ENCODE data around the gene PET100. TPM values are rescaled to one million over a fixed set of nuclear protein-coding genes. Genes with fewer than 3 reads are reported as not detected.

Gene PET100
- total RNA-seq, 1 donor from 2014 or later = 123 TPM

- no peak overlapping the region for H3K4me3 Mint-ChIP-seq
- intact Hi-C loops (cut with micrococcal nuclease) = no loop called here
- ATAC-seq (ENCODE audit: low read depth) (no peak), DNase-seq (no peak)
- H3K27me3 Mint-ChIP-seq = peaks cover 27% of the 10 kb centered on the region
- no peaks in the 10 kb centered on the region for H3K36me3 Mint-ChIP-seq (ENCODE audit: low read depth)
- no peak overlapping the region for H3K27ac Mint-ChIP-seq
- ChIA-PET CTCF (no interaction called here), POLR2A (no interaction called here)
- no peak for TF ChIP-seq CTCF (IDR thresholded peaks at IDR 0.05)
- H3K9me3 Mint-ChIP-seq = no peaks in the 10 kb centered on the region
- no peaks in the 10 kb centered on the region for H3K4me1 Mint-ChIP-seq
These were observed 27.2 kb upstream of the PET100 start for GRCh38 chr19:7602240-7602934.

- DNase-seq = no peak
- CTCF ChIA-PET = no interaction called here
- intact Hi-C loops (cut with micrococcal nuclease) = no loop called here
- no peak overlapping the region for H3K27ac Mint-ChIP-seq
- no peak for ATAC-seq (ENCODE audit: low read depth)
- H3K36me3 Mint-ChIP-seq (ENCODE audit: low read depth) = no peaks in the 10 kb centered on the region
- no peaks in the 10 kb centered on the region for H3K4me1 Mint-ChIP-seq
- no peak for TF ChIP-seq CTCF (IDR thresholded peaks at IDR 0.05)
- H3K27me3 Mint-ChIP-seq = peaks cover 21% of the 10 kb centered on the region
- no peaks in the 10 kb centered on the region for H3K9me3 Mint-ChIP-seq
- POLR2A ChIA-PET = no interaction called here
- no peak overlapping the region for H3K4me3 Mint-ChIP-seq
These were observed 26.6 kb upstream of the PET100 start for GRCh38 chr19:7602935-7603497.

- H3K36me3 Mint-ChIP-seq (ENCODE audit: low read depth) = no peaks in the 10 kb centered on the region
These were observed 25.7 kb upstream of the PET100 start for GRCh38 chr19:7603919-7604318.

GRCh38 chr19:7605490-7606222, 23.9 kb upstream of the PET100 start:
- DNase-seq (no peak), ATAC-seq (ENCODE audit: low read depth) (peak; percentile 61)
- Mint-ChIP-seq H3K4me3 (no peak overlapping the region), H3K9me3 (no peaks in the 10 kb centered on the region), H3K27ac (no peak overlapping the region), H3K36me3 (ENCODE audit: low read depth) (no peaks in the 10 kb centered on the region), H3K4me1 (no peaks in the 10 kb centered on the region), H3K27me3 (peaks cover 13% of the 10 kb centered on the region)
- ChIA-PET POLR2A (interaction anchor here (0.5 to 0.6 kb wide), 2 partner anchors 53 to 485 kb away, joined by 4 to 6 read pairs; no protein-coding TSS in a partner anchor), CTCF (no interaction called here)
- intact Hi-C loops (cut with micrococcal nuclease) = no loop called here
- no peak for TF ChIP-seq CTCF (IDR thresholded peaks at IDR 0.05)

More at GRCh38 chr19:7603919-7604318, 25.7 kb upstream of the PET100 start:
- Mint-ChIP-seq H3K27ac (no peak overlapping the region), H3K27me3 (peaks cover 13% of the 10 kb centered on the region), H3K9me3 (no peaks in the 10 kb centered on the region), H3K4me1 (no peaks in the 10 kb centered on the region), H3K4me3 (no peak overlapping the region)
- no peak for TF ChIP-seq CTCF (IDR thresholded peaks at IDR 0.05)
- POLR2A ChIA-PET = interaction anchor here (0.6 kb wide), 1 partner anchor 582 kb away, joined by 8 read pairs; no protein-coding TSS in a partner anchor
- CTCF ChIA-PET = no interaction called here
- ATAC-seq (ENCODE audit: low read depth) (no peak), DNase-seq (no peak)
- intact Hi-C loops (cut with micrococcal nuclease) = no loop called here

GRCh38 chr19:7606289-7606688, 23.3 kb upstream of the PET100 start:
- DNase-seq = no peak
- ATAC-seq (ENCODE audit: low read depth) = no peak
- TF ChIP-seq CTCF (IDR thresholded peaks at IDR 0.05) = no peak
- Mint-ChIP-seq H3K27ac (no peak overlapping the region), H3K4me1 (no peaks in the 10 kb centered on the region), H3K36me3 (ENCODE audit: low read depth) (no peaks in the 10 kb centered on the region), H3K27me3 (peaks cover 13% of the 10 kb centered on the region), H3K9me3 (no peaks in the 10 kb centered on the region), H3K4me3 (no peak overlapping the region)
- POLR2A ChIA-PET = no interaction called here
- CTCF ChIA-PET = no interaction called here
- intact Hi-C loops (cut with micrococcal nuclease) = no loop called here
